HepG2 (cell line): ENCODE data around the gene ARHGDIA.

Source experiments
- CENPT ChIP-seq: sonication (generic); formaldehyde crosslinking; IDR thresholded peaks from 2 replicates; pipeline ENCODE4 v1.8.0; 2022; ENCODE audit warnings: low read depth, mild to moderate bottlenecking, moderate library complexity, missing genetic modification reagents
- CREB3 ChIP-seq: sonication (generic); formaldehyde crosslinking; IDR thresholded peaks from 2 replicates; pipeline ENCODE4 v1.5.0; 2020; ENCODE audit warnings: missing genetic modification reagents
- CSRNP2 ChIP-seq: sonication (generic); formaldehyde crosslinking; conservative IDR thresholded peaks from 2 replicates; pipeline ENCODE4 v1.8.0; 2022; ENCODE audit warnings: low read depth, missing genetic modification reagents
- PBX3 ChIP-seq: sonication (generic); formaldehyde crosslinking; IDR thresholded peaks from 2 replicates; pipeline ENCODE4 v1.8.1; 2023; ENCODE audit warnings: missing genetic modification reagents, inconsistent platforms, borderline replicate concordance
- ZNF121 ChIP-seq: sonication (generic); formaldehyde crosslinking; IDR thresholded peaks from 2 replicates; pipeline ENCODE4 v1.5.0; 2020; ENCODE audit warnings: mild to moderate bottlenecking, missing genetic modification reagents
- ZNF484 ChIP-seq: sonication (generic); formaldehyde crosslinking; IDR thresholded peaks from 2 replicates; pipeline ENCODE4 v1.5.1; 2020; ENCODE audit warnings: mild to moderate bottlenecking, low read depth, missing genetic modification reagents, borderline replicate concordance

- TF ChIP-seq CREB3 (CRISPR knock-in tag) (no peak), CSRNP2 (no peak), CENPT (CRISPR knock-in tag) (no peak), PBX3 (CRISPR knock-in tag) (no peak), ZNF484 (no peak), ZNF121 (CRISPR knock-in tag) (no peak)
Measured at GRCh38 chr17:81888105-81888987, 17.2 kb upstream of the ARHGDIA start.
